Right atrium auricular region (tissue), 2 donors: Measurements from ENCODE around the gene NCCRP1. TPM values are rescaled to one million over a fixed set of nuclear protein-coding genes. Genes with fewer than 3 reads are reported as not detected.

ENCODE experiments used
- DNase-seq: peaks from one replicate; pipeline ENCODE4 v3.0.0-alpha.2; 2019; ENCODE audit warnings: low spot score
- H3K27ac ChIP-seq, 2 donors: fragments of 200-600 bp; sonication (generic); 1 replicate in 1 of 2; 2 replicates in 1 of 2; pipeline ENCODE4 v1.5.1; 2016 to 2019
- H3K27me3 ChIP-seq, 2 donors: fragments of 200-600 bp; sonication (generic); one replicate each; pipeline versions ENCODE4 v1.5.1 to v1.6.0; 2017 to 2019
- H3K36me3 ChIP-seq: fragments of 200-600 bp; sonication (generic); one replicate; pipeline ENCODE4 v1.5.1; 2016
- H3K4me1 ChIP-seq, 2 donors: fragments of 200-600 bp; sonication (generic); one replicate each; pipeline versions ENCODE4 v1.5.1 to v1.6.0; 2017 to 2019
- H3K4me3 ChIP-seq, 2 donors: fragments of 200-600 bp; sonication (generic); 1 replicate in 1 of 2; 2 replicates in 1 of 2; pipeline ENCODE4 v1.5.1; 2017 to 2019; ENCODE audit warnings: mild to moderate bottlenecking in 1 of 2, moderate library complexity in 1 of 2
- H3K9me3 ChIP-seq, 2 donors: fragments of 200-600 bp; sonication (generic); one replicate each; pipeline ENCODE4 v1.5.1; 2019
- total RNA-seq, 2 donors: library from RNA; depleted of rRNA; stranded (reverse); fragments of >200 nt; gene quantifications; one replicate each; pipeline ENCODE4 v1.1.0, GENCODE V29; 2016
- TF ChIP-seq, protein P1 (sequence below), 2 donors: fragments of 200-600 bp; sonication (generic); IDR thresholded peaks; one replicate each; pipeline ENCODE4 v1.5.1; 2019; ENCODE audit warnings: antibody characterized with exemption in 2 of 2

The NCCRP1 gene
- total RNA-seq, 2 donors from 2014 or later: not detected

DNA sequence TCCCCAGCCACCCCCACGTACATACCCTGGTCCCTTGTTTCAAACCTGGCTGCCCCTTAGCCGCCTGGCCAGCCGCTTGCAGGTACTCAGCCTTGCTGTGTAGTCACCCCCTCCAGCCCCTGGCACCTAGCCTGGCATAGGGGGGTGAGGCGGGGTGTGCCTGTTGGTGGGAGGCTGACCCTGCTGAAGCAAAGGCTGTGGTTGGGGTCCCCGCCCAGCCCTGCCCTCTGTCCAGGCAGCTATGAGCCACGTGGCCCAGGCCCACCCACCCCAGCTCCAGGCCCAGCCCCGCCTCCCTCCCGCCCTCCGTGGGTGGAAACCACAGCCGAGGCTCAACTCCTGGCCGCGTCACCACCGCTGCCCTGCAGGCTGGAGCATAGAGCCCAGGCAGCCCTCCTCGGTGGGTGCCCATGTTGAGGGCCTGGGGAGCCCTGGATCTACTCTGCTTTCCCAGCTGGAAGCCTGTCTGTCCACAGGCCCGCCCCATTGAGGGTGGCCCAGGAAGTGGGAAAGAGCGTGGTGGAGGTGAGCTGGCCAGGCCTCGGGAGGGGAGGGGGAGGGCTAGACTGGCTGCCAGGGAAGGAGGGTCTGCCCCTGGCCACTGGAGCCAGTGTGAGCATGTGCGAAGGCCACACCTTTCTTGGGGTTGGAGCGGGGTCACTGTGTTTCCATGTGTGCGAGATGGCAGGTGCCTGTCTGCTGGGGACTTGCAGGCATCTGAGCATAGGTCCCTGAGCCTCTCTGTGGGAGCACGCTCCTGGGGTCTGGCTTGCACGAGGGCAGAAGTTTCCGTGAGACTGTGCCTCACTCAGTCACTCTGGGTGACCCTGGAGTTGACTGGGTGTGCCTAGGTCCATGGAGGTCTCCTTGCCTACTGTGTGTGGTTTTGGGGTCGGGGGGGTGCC is 40.2 kb upstream of the NCCRP1 start:
- Histone ChIP-seq H3K9me3 (no peaks in the 10 kb centered on the region), H3K27me3 (no peaks in the 10 kb centered on the region), H3K4me3 (no peak overlapping the region), H3K27ac (no peak overlapping the region), H3K4me1 (peaks cover 0 to 52% of the 10 kb centered on the region in 2 donors), H3K36me3 (no peaks in the 10 kb centered on the region)
- TF ChIP-seq, protein P1, sequence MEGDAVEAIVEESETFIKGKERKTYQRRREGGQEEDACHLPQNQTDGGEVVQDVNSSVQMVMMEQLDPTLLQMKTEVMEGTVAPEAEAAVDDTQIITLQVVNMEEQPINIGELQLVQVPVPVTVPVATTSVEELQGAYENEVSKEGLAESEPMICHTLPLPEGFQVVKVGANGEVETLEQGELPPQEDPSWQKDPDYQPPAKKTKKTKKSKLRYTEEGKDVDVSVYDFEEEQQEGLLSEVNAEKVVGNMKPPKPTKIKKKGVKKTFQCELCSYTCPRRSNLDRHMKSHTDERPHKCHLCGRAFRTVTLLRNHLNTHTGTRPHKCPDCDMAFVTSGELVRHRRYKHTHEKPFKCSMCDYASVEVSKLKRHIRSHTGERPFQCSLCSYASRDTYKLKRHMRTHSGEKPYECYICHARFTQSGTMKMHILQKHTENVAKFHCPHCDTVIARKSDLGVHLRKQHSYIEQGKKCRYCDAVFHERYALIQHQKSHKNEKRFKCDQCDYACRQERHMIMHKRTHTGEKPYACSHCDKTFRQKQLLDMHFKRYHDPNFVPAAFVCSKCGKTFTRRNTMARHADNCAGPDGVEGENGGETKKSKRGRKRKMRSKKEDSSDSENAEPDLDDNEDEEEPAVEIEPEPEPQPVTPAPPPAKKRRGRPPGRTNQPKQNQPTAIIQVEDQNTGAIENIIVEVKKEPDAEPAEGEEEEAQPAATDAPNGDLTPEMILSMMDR (IDR thresholded peaks at IDR 0.05): no peak
- no peak for DNase-seq

- TF ChIP-seq, protein P1 (IDR thresholded peaks at IDR 0.05): no peak
- Histone ChIP-seq H3K27ac (no peak overlapping the region), H3K27me3 (no peaks in the 10 kb centered on the region), H3K4me3 (no peak overlapping the region), H3K4me1 (peaks cover 0 to 52% of the 10 kb centered on the region in 2 donors), H3K36me3 (no peaks in the 10 kb centered on the region), H3K9me3 (no peaks in the 10 kb centered on the region)
- DNase-seq: no peak
Measured at GRCh38 chr19:39157275-39157996, 39.3 kb upstream of the NCCRP1 start.

GRCh38 chr19:39157997-39158389 is 38.8 kb upstream of the NCCRP1 start:
- TF ChIP-seq, protein P1 (IDR thresholded peaks at IDR 0.05): no peak
- Histone ChIP-seq H3K4me1 (peaks cover 0 to 52% of the 10 kb centered on the region in 2 donors), H3K4me3 (no peak overlapping the region), H3K36me3 (no peaks in the 10 kb centered on the region), H3K9me3 (no peaks in the 10 kb centered on the region), H3K27ac (no peak overlapping the region), H3K27me3 (no peaks in the 10 kb centered on the region)
- DNase-seq: no peak

- Histone ChIP-seq H3K4me1 (peaks cover 0 to 52% of the 10 kb centered on the region in 2 donors), H3K27me3 (no peaks in the 10 kb centered on the region), H3K9me3 (no peaks in the 10 kb centered on the region), H3K4me3 (no peak overlapping the region), H3K27ac (no peak overlapping the region), H3K36me3 (no peaks in the 10 kb centered on the region)
- TF ChIP-seq, protein P1 (IDR thresholded peaks at IDR 0.05): no peak
- DNase-seq: no peak
Measured at GRCh38 chr19:39158646-39159260, 38.0 kb upstream of the NCCRP1 start.

DNA sequence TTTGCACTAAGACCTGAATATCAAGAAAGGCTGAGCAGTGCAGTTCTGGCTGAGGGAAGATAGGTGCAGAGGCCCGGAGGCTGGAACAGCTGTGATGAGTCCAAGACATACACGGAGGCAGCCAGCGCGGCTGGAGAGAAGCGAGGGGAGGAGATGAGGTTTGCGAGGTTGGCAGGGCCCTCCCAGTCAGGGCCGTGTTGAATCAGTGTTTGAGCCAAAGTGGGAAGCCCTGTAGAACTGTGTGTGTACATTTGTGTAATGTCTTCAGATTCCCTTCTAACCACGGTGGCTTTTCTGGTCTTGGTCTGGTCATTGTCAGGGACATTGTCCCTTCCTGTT is 36.3 kb upstream of the NCCRP1 start:
- Histone ChIP-seq H3K4me3 (no peak overlapping the region), H3K9me3 (no peaks in the 10 kb centered on the region), H3K27ac (no peak overlapping the region), H3K36me3 (no peaks in the 10 kb centered on the region), H3K27me3 (no peaks in the 10 kb centered on the region), H3K4me1 (peaks cover 0 to 46% of the 10 kb centered on the region in 2 donors)
- TF ChIP-seq, protein P1 (IDR thresholded peaks at IDR 0.05): no peak
- peak; percentile 78 for DNase-seq
